HEK293 (cell line): ENCODE data around the gene MTPN.
A peak's percentile ranks its signal among the peaks of the same experiment; 100 is the strongest.

Experiments used
- CTCF ChIA-PET: fragments of 350-600 bp; formaldehyde crosslinking; extraction: SDS; loops from one replicate; lab custom pipeline; 2021; ENCODE audit warnings: antibody characterized with exemption; lab: Yijun Ruan, JAX
- POLR2A ChIA-PET: fragments of 300-600 bp; formaldehyde crosslinking; extraction: SDS; loops from one replicate; lab custom pipeline; 2020; ENCODE audit warnings: antibody characterized with exemption, inconsistent platforms; lab: Yijun Ruan, JAX
- H3K27ac ChIP-seq: fragments of 200-500 bp; sonication (Bioruptor generic); 2 replicates; pipeline ENCODE4 v1.5.1; 2014; ENCODE audit warnings: low read depth, low read length, control low read depth, inconsistent platforms; ENCODE audit errors: extremely low read depth
- H3K36me3 ChIP-seq, 2 experiments: fragments of 200-500 bp in 1 of 2; sonication (Bioruptor generic) in 1 of 2; 1 replicate in 1 of 2; 2 replicates in 1 of 2; pipeline ENCODE4 v1.5.1; 2014 to 2017; ENCODE audit warnings: inconsistent platforms in 2 of 2, low read length in 2 of 2; ENCODE audit not compliant: control insufficient read depth in 2 of 2, insufficient read depth in 1 of 2
- H3K4me1 ChIP-seq: fragments of 200-500 bp; sonication (Bioruptor generic); 2 replicates; pipeline ENCODE4 v1.5.1; 2014; ENCODE audit warnings: mild to moderate bottlenecking, low read length, inconsistent platforms; ENCODE audit not compliant: control insufficient read depth, insufficient read depth
- H3K4me3 ChIP-seq: 2 replicates; pipeline ENCODE4 v1.5.1; 2011; ENCODE audit warnings: low read depth, mild to moderate bottlenecking, control low read depth, low read length, moderate library complexity
- H3K9me3 ChIP-seq: fragments of 200-500 bp; sonication (Bioruptor generic); 2 replicates; pipeline ENCODE4 v1.5.1; 2014; ENCODE audit warnings: low read depth, low read length, inconsistent platforms; ENCODE audit not compliant: control insufficient read depth, insufficient read depth
- SALL2 ChIP-seq: fragments of 450-650 bp; formaldehyde crosslinking; IDR thresholded peaks from 2 replicates; pipeline ENCODE4 v1.5.0; 2017; ENCODE audit warnings: missing biosample characterization, mild to moderate bottlenecking, missing genetic modification characterization, borderline replicate concordance
- SCRT1 ChIP-seq: fragments of 450-650 bp; formaldehyde crosslinking; IDR thresholded peaks from 2 replicates; pipeline ENCODE4 v1.5.1; 2016; ENCODE audit warnings: missing biosample characterization, missing genetic modification characterization, borderline replicate concordance
- SCRT2 ChIP-seq: fragments of 450-650 bp; formaldehyde crosslinking; IDR thresholded peaks from 2 replicates; pipeline ENCODE4 v1.5.1; 2016; ENCODE audit warnings: missing biosample characterization, missing genetic modification characterization
- ZFP41 ChIP-seq: fragments of 450-650 bp; formaldehyde crosslinking; IDR thresholded peaks from 2 replicates; pipeline ENCODE4 v1.5.1; 2016; ENCODE audit warnings: missing biosample characterization, missing genetic modification characterization, borderline replicate concordance
- ZNF248 ChIP-seq: fragments of 450-650 bp; formaldehyde crosslinking; IDR thresholded peaks from 2 replicates; pipeline ENCODE4 v1.5.1; 2017; ENCODE audit warnings: missing biosample characterization, missing genetic modification characterization
- ZNF302 ChIP-seq: fragments of 450-650 bp; formaldehyde crosslinking; IDR thresholded peaks from 2 replicates; pipeline ENCODE4 v1.5.1; 2016; ENCODE audit warnings: missing biosample characterization, missing genetic modification characterization, low read depth
- ZNF341 ChIP-seq: fragments of 450-650 bp; formaldehyde crosslinking; IDR thresholded peaks from 2 replicates; pipeline ENCODE4; 2016; ENCODE audit warnings: low read depth, missing biosample characterization, missing genetic modification characterization
- ZNF624 ChIP-seq: fragments of 450-650 bp; formaldehyde crosslinking; IDR thresholded peaks from 2 replicates; pipeline ENCODE4 v1.5.1; 2017; ENCODE audit warnings: missing biosample characterization, missing genetic modification characterization
- ZNF626 ChIP-seq: fragments of 450-650 bp; sonication (Bioruptor Pico); formaldehyde crosslinking; IDR thresholded peaks from 2 replicates; pipeline ENCODE4 v1.5.1; 2018; ENCODE audit warnings: missing biosample characterization, missing genetic modification characterization, inconsistent platforms
- ZSCAN30 ChIP-seq: fragments of 450-650 bp; IDR thresholded peaks from 2 replicates; pipeline ENCODE4 v1.5.1; 2018; ENCODE audit warnings: missing biosample characterization, mild to moderate bottlenecking, missing genetic modification characterization, moderate library complexity
- TF ChIP-seq, protein P1 (sequence below): fragments of 450-650 bp; formaldehyde crosslinking; IDR thresholded peaks from 2 replicates; pipeline ENCODE4 v1.5.0; 2017; ENCODE audit warnings: missing biosample characterization, missing genetic modification characterization, borderline replicate concordance
- TF ChIP-seq, protein P2 (sequence below): fragments of 450-650 bp; formaldehyde crosslinking; IDR thresholded peaks from 2 replicates; pipeline ENCODE4 v1.5.1; 2016; ENCODE audit warnings: missing biosample characterization, missing genetic modification characterization
- TF ChIP-seq, protein P3 (sequence below): fragments of 450-650 bp; formaldehyde crosslinking; IDR thresholded peaks from 2 replicates; pipeline ENCODE4 v1.5.1; 2017; ENCODE audit warnings: missing biosample characterization, mild to moderate bottlenecking, missing genetic modification characterization, moderate library complexity
- TF ChIP-seq, protein P4 (sequence below): fragments of 450-650 bp; formaldehyde crosslinking; IDR thresholded peaks from 2 replicates; pipeline ENCODE4 v1.5.1; 2016; ENCODE audit warnings: missing biosample characterization, missing genetic modification characterization
- TF ChIP-seq, protein P5 (sequence below): fragments of 450-650 bp; formaldehyde crosslinking; IDR thresholded peaks from 2 replicates; pipeline ENCODE4 v1.5.1; 2016; ENCODE audit warnings: missing biosample characterization, missing genetic modification characterization

MTPN gene

DNA sequence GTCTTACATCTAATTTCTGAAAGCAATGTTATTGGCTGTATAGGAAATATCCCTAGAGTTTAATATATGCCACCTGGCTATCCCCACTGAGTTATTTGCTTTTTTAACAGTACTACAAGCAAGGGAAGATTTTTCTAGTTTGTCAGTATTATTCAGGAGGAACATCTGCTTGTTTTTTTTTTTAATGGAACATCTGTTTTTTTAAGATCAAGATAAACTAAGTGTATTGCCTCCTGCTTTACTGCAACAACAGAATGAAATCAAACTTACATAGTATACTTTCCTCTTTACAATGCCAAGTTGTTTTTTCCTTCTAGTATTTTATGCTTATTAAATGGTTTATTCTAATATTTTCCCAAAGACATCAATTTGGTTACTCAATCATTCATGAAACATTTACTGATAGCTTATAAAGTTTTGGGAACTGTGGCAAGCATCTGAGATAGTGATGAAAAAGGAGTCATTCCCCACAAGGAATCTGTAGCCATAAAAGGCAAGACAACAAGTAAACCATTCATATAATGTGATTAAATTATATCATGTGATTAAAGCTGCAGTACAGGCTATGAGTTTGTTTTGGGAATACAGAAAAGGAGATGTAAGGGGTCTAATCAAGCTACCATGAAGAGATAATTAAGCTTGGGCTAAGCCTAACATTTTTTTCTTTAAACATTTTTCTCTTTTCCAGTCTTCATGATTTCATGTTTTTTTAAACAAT, 17.4 kb downstream of the MTPN start:
- no peak for TF ChIP-seq ZSCAN30 (tag by site-specific recombination)
- no peak for TF ChIP-seq SCRT2 (tag by site-specific recombination)
- TF ChIP-seq ZNF341, result no peak
- no peak for TF ChIP-seq ZNF302 (tag by site-specific recombination)
- TF ChIP-seq, protein P1, sequence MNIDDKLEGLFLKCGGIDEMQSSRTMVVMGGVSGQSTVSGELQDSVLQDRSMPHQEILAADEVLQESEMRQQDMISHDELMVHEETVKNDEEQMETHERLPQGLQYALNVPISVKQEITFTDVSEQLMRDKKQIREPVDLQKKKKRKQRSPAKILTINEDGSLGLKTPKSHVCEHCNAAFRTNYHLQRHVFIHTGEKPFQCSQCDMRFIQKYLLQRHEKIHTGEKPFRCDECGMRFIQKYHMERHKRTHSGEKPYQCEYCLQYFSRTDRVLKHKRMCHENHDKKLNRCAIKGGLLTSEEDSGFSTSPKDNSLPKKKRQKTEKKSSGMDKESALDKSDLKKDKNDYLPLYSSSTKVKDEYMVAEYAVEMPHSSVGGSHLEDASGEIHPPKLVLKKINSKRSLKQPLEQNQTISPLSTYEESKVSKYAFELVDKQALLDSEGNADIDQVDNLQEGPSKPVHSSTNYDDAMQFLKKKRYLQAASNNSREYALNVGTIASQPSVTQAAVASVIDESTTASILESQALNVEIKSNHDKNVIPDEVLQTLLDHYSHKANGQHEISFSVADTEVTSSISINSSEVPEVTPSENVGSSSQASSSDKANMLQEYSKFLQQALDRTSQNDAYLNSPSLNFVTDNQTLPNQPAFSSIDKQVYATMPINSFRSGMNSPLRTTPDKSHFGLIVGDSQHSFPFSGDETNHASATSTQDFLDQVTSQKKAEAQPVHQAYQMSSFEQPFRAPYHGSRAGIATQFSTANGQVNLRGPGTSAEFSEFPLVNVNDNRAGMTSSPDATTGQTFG (tag by site-specific recombination), result no peak
- TF ChIP-seq ZNF248 (tag by site-specific recombination), result no peak
- TF ChIP-seq, protein P2, sequence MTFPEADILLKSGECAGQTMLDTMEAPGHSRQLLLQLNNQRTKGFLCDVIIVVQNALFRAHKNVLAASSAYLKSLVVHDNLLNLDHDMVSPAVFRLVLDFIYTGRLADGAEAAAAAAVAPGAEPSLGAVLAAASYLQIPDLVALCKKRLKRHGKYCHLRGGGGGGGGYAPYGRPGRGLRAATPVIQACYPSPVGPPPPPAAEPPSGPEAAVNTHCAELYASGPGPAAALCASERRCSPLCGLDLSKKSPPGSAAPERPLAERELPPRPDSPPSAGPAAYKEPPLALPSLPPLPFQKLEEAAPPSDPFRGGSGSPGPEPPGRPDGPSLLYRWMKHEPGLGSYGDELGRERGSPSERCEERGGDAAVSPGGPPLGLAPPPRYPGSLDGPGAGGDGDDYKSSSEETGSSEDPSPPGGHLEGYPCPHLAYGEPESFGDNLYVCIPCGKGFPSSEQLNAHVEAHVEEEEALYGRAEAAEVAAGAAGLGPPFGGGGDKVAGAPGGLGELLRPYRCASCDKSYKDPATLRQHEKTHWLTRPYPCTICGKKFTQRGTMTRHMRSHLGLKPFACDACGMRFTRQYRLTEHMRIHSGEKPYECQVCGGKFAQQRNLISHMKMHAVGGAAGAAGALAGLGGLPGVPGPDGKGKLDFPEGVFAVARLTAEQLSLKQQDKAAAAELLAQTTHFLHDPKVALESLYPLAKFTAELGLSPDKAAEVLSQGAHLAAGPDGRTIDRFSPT, result no peak
- TF ChIP-seq, protein P3, sequence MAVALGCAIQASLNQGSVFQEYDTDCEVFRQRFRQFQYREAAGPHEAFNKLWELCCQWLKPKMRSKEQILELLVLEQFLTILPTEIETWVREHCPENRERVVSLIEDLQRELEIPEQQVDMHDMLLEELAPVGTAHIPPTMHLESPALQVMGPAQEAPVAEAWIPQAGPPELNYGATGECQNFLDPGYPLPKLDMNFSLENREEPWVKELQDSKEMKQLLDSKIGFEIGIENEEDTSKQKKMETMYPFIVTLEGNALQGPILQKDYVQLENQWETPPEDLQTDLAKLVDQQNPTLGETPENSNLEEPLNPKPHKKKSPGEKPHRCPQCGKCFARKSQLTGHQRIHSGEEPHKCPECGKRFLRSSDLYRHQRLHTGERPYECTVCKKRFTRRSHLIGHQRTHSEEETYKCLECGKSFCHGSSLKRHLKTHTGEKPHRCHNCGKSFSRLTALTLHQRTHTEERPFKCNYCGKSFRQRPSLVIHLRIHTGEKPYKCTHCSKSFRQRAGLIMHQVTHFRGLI (tag by site-specific recombination), result no peak
- no peak for TF ChIP-seq ZNF624 (tag by site-specific recombination)
- no peak for TF ChIP-seq ZFP41
- TF ChIP-seq, all 188 proteins: peak for 0
- Histone ChIP-seq H3K27ac (no peak overlapping the region), H3K36me3 (no peaks in the 10 kb centered on the region), H3K4me3 (no peak overlapping the region), H3K4me1 (no peaks in the 10 kb centered on the region), H3K9me3 (no peaks in the 10 kb centered on the region)
- POLR2A ChIA-PET, result no interaction called here
- CTCF ChIA-PET, result no interaction called here

DNA sequence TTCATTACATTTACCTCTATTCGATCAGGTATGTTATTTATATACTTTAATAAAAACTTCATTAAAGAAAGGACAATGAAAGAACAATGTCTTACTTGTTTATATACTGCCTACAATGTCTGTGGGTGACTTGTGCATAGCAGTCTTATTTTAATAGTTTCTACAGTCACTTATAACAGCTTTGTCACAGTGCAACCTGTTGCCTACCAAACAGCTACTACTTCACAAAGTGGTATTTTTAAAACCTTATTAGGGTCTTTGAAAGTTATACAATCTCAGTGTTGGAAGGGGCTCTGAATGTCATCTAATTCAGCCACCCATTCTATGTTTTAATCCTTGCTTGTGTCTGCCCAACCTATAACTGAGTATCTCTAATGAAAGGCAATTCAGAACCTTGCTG, 19.0 kb downstream of the MTPN start:
- Histone ChIP-seq H3K27ac (no peak overlapping the region), H3K4me1 (no peaks in the 10 kb centered on the region), H3K4me3 (no peak overlapping the region), H3K36me3 (no peaks in the 10 kb centered on the region), H3K9me3 (no peaks in the 10 kb centered on the region)
- ChIA-PET CTCF (no interaction called here), POLR2A (no interaction called here)
- TF ChIP-seq SALL2 (tag by site-specific recombination), result no peak
- peak; percentile 61; the same call in 1 of the 2 replicates for TF ChIP-seq SCRT1 (tag by site-specific recombination)
- TF ChIP-seq SCRT2 (tag by site-specific recombination), result peak; percentile 84

DNA sequence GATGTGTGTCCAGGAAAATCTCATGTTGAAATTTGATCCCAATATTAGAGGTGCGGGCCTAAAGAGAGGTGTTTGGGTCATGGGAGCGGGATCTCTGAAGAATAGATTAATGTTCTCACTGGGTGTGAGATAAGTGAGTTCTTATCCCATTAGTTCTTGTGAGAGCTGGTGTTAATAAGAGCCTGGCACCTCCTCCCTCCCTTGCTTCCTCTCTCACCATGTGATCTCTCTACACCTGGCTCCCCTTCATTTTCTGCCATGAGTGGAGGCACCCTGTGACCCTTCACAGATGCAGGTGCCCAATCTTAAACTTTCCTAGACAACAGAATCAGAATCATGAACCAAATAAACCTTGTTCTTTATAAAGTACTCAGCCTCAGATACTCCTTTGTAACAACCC, 19.5 kb downstream of the MTPN start:
- ChIA-PET POLR2A (no interaction called here), CTCF (interaction anchor here (0.7 kb wide), 1 partner anchor 174 kb away, joined by 4 read pairs; no protein-coding TSS in a partner anchor)
- Histone ChIP-seq H3K27ac (no peak overlapping the region), H3K4me1 (no peaks in the 10 kb centered on the region), H3K36me3 (no peaks in the 10 kb centered on the region), H3K9me3 (no peaks in the 10 kb centered on the region), H3K4me3 (no peak overlapping the region)
- TF ChIP-seq, protein P4, sequence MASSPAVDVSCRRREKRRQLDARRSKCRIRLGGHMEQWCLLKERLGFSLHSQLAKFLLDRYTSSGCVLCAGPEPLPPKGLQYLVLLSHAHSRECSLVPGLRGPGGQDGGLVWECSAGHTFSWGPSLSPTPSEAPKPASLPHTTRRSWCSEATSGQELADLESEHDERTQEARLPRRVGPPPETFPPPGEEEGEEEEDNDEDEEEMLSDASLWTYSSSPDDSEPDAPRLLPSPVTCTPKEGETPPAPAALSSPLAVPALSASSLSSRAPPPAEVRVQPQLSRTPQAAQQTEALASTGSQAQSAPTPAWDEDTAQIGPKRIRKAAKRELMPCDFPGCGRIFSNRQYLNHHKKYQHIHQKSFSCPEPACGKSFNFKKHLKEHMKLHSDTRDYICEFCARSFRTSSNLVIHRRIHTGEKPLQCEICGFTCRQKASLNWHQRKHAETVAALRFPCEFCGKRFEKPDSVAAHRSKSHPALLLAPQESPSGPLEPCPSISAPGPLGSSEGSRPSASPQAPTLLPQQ, result no peak
- TF ChIP-seq ZNF626 (tag by site-specific recombination), result no peak
- TF ChIP-seq, protein P5, sequence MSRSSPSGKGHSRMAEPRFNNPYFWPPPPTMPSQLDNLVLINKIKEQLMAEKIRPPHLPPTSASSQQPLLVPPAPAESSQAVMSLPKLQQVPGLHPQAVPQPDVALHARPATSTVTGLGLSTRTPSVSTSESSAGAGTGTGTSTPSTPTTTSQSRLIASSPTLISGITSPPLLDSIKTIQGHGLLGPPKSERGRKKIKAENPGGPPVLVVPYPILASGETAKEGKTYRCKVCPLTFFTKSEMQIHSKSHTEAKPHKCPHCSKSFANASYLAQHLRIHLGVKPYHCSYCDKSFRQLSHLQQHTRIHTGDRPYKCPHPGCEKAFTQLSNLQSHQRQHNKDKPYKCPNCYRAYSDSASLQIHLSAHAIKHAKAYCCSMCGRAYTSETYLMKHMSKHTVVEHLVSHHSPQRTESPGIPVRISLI, result no peak
